Mesangial cell (primary cell): ENCODE results near the gene NPIPA7. TPM values are rescaled to one million over a fixed set of nuclear protein-coding genes. Genes with fewer than 3 reads are reported as not detected.

ENCODE experiments used
- total RNA-seq: library from RNA; depleted of rRNA; stranded (reverse); fragments of >200 nt; gene quantifications from 2 replicates; pipeline ENCODE4 v1.2.3, GENCODE V29; 2015

Gene NPIPA7
- 1.5 and 4.4 TPM in 2 replicates for total RNA-seq

DNA sequence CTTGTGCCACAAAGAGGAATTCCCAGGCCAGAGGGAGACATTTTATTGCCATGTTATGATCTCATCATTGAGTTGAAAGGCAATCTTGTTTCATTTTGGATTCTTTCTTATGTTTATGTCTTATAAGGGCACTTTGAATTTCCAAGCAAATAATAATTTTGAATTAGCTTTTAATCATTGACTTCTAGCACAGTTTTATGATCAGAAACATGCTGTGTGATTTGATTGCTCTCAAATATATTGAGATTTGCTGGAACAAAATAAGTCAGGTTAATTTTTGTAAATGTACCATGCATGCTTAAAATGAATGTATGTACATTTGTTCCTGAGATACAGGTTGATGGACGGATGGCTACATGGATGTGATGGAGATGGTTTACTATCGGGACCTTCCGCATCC lies at the start of gene NPIPA7:
TSS of gene NPIPA7 (plus strand) at position 301 of the 400 bp plus-strand sequence. CDS start 105 bp downstream, outside the sequence.

Other genes with a start within 250 kb of the NPIPA7 start
- 0.65 and 4.3 TPM in 2 replicates for gene ABCC6, start 155.6 kb upstream of the NPIPA7 start, total RNA-seq
- gene NOMO3, start 146.6 kb upstream of the NPIPA7 start, total RNA-seq = 22.3 and 40.9 TPM in 2 replicates